ENCODE measurements around the gene FAM124A.

FAM124A gene

DNA sequence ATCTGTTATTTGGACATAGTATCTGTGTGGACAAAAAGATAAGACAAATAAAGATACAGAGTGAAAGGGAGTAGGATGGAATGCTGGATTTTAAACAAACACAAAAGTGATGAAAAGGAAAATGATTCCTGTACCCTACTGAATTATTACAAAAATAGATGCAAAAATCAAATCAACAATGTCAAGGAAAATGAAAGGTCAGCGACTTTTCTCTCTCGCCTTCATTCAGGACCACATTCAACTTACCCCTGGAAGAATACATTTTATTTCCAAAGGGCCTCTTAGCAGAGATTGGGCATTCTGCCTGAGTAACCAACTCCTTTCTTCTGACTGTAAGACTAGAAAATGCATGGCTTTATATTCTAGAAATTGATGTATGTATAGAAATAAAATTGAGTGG, 28.8 kb upstream of the FAM124A start:
- H3K27me3 ChIP-seq (ENCODE audit: control insufficient read depth, insufficient read depth, low read length), result peaks cover 8% of the 10 kb centered on the region
- no peaks in the 10 kb centered on the region for H3K4me1 ChIP-seq (ENCODE audit: control insufficient read depth, insufficient read depth, low read length)
- H3K9me3 ChIP-seq (ENCODE audit: control insufficient read depth, insufficient read depth, low read length), result no peaks in the 10 kb centered on the region
- H3K36me3 ChIP-seq (ENCODE audit: control insufficient read depth, insufficient read depth, low read length), result no peaks in the 10 kb centered on the region
- no peak overlapping the region for H3K4me3 ChIP-seq (ENCODE audit: low read depth, low read length)
- no peak overlapping the region for H3K9ac ChIP-seq (ENCODE audit: low read depth, low read length)
- no peak overlapping the region for H3K27ac ChIP-seq (ENCODE audit: low read depth, low read length)

DNA sequence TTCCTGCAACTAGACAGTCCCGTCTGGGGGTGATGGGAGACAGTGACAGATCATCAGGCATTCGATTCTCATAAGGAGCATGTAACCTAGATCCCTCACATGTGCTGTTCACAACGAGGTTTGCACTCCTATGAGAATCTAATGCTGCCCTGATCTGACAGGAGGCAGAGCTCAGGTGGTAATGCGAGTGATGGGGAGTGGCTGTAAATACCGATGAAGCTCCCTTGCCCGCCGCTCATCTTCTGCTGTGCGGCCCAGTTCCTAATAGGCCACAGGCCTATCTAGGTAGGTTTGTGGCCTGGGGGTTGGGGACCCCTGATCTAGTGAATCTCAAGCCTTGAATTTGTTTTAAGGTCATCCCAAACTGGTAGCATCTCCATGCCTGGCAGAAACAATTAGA, 27.3 kb upstream of the FAM124A start:
- Histone ChIP-seq H3K36me3 (ENCODE audit: control insufficient read depth, insufficient read depth, low read length) (no peaks in the 10 kb centered on the region), H3K4me3 (ENCODE audit: low read depth, low read length) (no peak overlapping the region), H3K9ac (ENCODE audit: low read depth, low read length) (no peak overlapping the region), H3K27me3 (ENCODE audit: control insufficient read depth, insufficient read depth, low read length) (peaks cover 8% of the 10 kb centered on the region), H3K9me3 (ENCODE audit: control insufficient read depth, insufficient read depth, low read length) (no peaks in the 10 kb centered on the region), H3K27ac (ENCODE audit: low read depth, low read length) (no peak overlapping the region), H3K4me1 (ENCODE audit: control insufficient read depth, insufficient read depth, low read length) (no peaks in the 10 kb centered on the region)

DNA sequence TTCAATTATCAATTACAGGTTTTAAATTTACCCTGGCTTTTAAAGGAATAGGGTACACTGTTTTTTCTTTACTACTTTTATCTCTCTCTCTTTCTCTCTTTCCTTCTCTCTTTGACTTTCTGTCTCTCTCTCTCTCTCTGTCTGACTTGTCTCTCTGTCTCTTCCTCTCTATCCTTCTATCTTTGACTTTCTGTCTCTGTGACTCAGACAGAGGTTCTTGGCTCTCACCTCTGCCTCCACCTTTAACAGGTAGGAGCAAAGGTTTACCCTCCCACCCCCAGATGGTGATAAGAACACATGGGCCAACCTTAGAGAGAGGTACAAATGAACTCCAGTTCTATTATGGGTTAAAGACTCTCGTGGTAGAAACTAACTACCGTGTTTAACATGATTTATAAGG, 20.3 kb upstream of the FAM124A start:
- peaks cover 8% of the 10 kb centered on the region; the same call in 1 of the 2 replicates for H3K27me3 ChIP-seq (ENCODE audit: control insufficient read depth, insufficient read depth, low read length)
- H3K9me3 ChIP-seq (ENCODE audit: control insufficient read depth, insufficient read depth, low read length), result no peaks in the 10 kb centered on the region
- no peaks in the 10 kb centered on the region for H3K36me3 ChIP-seq (ENCODE audit: control insufficient read depth, insufficient read depth, low read length)
- no peak overlapping the region for H3K9ac ChIP-seq (ENCODE audit: low read depth, low read length)
- H3K27ac ChIP-seq (ENCODE audit: low read depth, low read length), result no peak overlapping the region
- no peak overlapping the region for H3K4me3 ChIP-seq (ENCODE audit: low read depth, low read length)
- no peaks in the 10 kb centered on the region for H3K4me1 ChIP-seq (ENCODE audit: control insufficient read depth, insufficient read depth, low read length)

DNA sequence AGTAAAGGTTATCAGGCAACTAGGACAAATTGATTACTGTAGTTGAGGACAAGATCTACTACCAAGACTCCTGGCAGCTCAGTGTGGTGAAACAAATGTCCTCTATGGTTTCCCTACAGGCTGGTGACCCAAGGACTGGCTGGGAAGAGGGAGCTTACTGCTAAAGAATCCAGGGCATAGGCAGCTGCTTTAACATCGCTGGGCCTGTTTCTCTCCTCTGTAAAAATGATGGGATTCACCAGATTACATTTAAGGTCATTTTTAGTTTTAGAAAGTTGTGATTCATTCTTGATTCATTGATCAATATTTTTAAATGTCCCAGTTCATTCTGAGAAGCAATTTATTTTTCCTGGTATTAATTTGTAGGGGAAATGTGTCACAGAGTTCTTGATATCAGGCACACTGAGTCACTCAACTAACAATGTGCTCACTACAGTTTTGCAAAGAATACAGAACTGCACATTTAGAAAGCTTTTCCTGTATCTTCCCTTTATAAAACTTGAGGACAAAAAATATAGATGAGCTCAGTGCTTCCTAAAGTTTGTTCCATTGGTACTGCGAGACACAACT, 19.6 kb upstream of the FAM124A start:
- no peaks in the 10 kb centered on the region for H3K4me1 ChIP-seq (ENCODE audit: control insufficient read depth, insufficient read depth, low read length)
- H3K9ac ChIP-seq (ENCODE audit: low read depth, low read length), result no peak overlapping the region
- H3K27me3 ChIP-seq (ENCODE audit: control insufficient read depth, insufficient read depth, low read length), result peaks cover 8% of the 10 kb centered on the region; the same call in 1 of the 2 replicates
- H3K27ac ChIP-seq (ENCODE audit: low read depth, low read length), result no peak overlapping the region
- H3K4me3 ChIP-seq (ENCODE audit: low read depth, low read length), result no peak overlapping the region
- no peaks in the 10 kb centered on the region for H3K9me3 ChIP-seq (ENCODE audit: control insufficient read depth, insufficient read depth, low read length)
- H3K36me3 ChIP-seq (ENCODE audit: control insufficient read depth, insufficient read depth, low read length), result no peaks in the 10 kb centered on the region

DNA sequence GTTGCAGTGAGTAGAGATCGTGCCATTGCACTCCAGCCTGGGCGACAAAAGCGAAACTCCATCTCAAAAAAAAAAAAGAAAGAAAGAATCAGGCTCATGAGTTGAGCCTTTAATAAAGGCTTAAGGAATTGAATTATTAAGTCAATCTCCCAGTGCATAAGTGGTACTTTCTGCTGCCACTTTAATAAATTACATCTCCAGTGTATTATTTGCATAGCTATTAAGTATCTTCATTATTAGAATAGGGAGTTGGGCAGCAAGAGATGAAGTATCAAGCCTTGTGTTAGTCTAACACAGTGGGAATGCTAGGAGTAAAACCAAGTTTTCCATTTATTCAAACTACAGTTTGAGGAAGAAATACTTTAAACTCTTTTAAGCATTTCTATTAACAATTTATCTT, 15.6 kb upstream of the FAM124A start:
- H3K9ac ChIP-seq (ENCODE audit: low read depth, low read length), result no peak overlapping the region
- no peaks in the 10 kb centered on the region for H3K9me3 ChIP-seq (ENCODE audit: control insufficient read depth, insufficient read depth, low read length)
- peaks cover 8% of the 10 kb centered on the region; the same call in 1 of the 2 replicates for H3K27me3 ChIP-seq (ENCODE audit: control insufficient read depth, insufficient read depth, low read length)
- H3K27ac ChIP-seq (ENCODE audit: low read depth, low read length), result no peak overlapping the region
- H3K4me3 ChIP-seq (ENCODE audit: low read depth, low read length), result no peak overlapping the region
- H3K4me1 ChIP-seq (ENCODE audit: control insufficient read depth, insufficient read depth, low read length), result peaks cover 11% of the 10 kb centered on the region
- H3K36me3 ChIP-seq (ENCODE audit: control insufficient read depth, insufficient read depth, low read length), result no peaks in the 10 kb centered on the region

DNA sequence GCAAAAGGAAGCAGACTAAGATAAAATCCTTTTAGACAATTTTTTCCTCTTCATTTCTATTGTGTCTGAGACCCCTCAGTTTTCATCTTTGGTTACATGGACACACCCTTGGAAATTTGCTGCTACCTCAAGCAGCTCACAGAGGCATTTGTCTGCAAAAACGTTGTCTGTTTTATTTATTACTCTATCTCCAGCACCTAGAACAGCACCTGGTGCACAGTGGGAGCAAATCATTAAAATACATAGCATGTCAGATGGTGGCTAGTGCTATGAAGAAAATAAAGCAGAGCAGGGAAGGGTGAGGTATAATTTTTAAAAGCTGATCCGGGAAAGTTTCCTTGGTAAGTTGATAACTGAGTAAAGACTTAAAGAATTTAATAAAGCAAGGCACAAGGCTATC, 14.3 kb upstream of the FAM124A start:
- H3K4me3 ChIP-seq (ENCODE audit: low read depth, low read length), result no peak overlapping the region
- no peak overlapping the region for H3K27ac ChIP-seq (ENCODE audit: low read depth, low read length)
- no peak overlapping the region for H3K9ac ChIP-seq (ENCODE audit: low read depth, low read length)
- H3K27me3 ChIP-seq (ENCODE audit: control insufficient read depth, insufficient read depth, low read length), result peaks cover 8% of the 10 kb centered on the region; the same call in 1 of the 2 replicates
- H3K9me3 ChIP-seq (ENCODE audit: control insufficient read depth, insufficient read depth, low read length), result no peaks in the 10 kb centered on the region
- peaks cover 21% of the 10 kb centered on the region for H3K4me1 ChIP-seq (ENCODE audit: control insufficient read depth, insufficient read depth, low read length)
- H3K36me3 ChIP-seq (ENCODE audit: control insufficient read depth, insufficient read depth, low read length), result no peaks in the 10 kb centered on the region

DNA sequence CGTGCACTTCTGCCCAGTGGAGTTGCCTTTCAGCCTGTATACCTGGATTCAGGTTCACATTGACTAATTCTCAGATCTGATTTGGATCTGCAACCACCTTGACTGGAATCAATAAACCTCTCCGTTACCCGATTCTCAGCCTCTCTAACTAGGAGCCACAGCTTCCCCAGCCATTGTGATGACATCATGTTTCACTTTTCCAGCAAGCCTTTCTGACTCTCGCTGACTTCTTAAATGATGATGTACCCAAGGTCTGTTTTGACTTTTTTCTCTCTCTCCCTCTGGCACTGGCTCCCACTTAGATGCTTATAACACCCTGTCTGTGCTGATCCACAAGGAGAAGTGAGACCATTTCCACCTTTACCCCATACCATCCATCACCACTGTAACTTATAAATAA, 13.5 kb upstream of the FAM124A start:
- no peak overlapping the region for H3K9ac ChIP-seq (ENCODE audit: low read depth, low read length)
- H3K27ac ChIP-seq (ENCODE audit: low read depth, low read length), result no peak overlapping the region
- no peaks in the 10 kb centered on the region for H3K9me3 ChIP-seq (ENCODE audit: control insufficient read depth, insufficient read depth, low read length)
- H3K4me3 ChIP-seq (ENCODE audit: low read depth, low read length), result no peak overlapping the region
- H3K36me3 ChIP-seq (ENCODE audit: control insufficient read depth, insufficient read depth, low read length), result no peaks in the 10 kb centered on the region
- peaks cover 5% of the 10 kb centered on the region; the same call in 1 of the 2 replicates for H3K27me3 ChIP-seq (ENCODE audit: control insufficient read depth, insufficient read depth, low read length)
- H3K4me1 ChIP-seq (ENCODE audit: control insufficient read depth, insufficient read depth, low read length), result peaks cover 21% of the 10 kb centered on the region

DNA sequence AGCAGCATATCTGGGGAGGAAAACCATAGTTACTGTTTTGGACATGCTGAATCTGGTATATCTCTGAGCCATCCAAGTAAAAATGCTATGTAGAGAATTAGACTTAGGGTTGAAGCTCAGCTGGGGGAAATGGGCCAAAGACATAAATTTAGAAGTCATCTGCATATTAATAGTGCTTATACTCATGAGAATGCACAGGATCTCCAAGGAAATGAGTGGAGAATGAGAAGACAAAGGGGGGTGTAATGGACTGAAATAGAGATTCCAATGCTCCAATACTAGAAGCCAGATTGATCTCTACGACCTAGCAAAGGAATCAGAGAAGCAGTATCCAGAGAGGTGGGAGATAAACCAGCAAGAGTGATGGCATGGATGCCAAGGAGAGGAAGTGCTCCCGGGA, 10.3 kb upstream of the FAM124A start:
- no peaks in the 10 kb centered on the region for H3K36me3 ChIP-seq (ENCODE audit: control insufficient read depth, insufficient read depth, low read length)
- H3K27ac ChIP-seq (ENCODE audit: low read depth, low read length), result no peak overlapping the region
- H3K9ac ChIP-seq (ENCODE audit: low read depth, low read length), result no peak overlapping the region
- H3K4me1 ChIP-seq (ENCODE audit: control insufficient read depth, insufficient read depth, low read length), result peaks cover 21% of the 10 kb centered on the region
- no peaks in the 10 kb centered on the region for H3K9me3 ChIP-seq (ENCODE audit: control insufficient read depth, insufficient read depth, low read length)
- no peaks in the 10 kb centered on the region for H3K27me3 ChIP-seq (ENCODE audit: control insufficient read depth, insufficient read depth, low read length)
- no peak overlapping the region for H3K4me3 ChIP-seq (ENCODE audit: low read depth, low read length)

DNA sequence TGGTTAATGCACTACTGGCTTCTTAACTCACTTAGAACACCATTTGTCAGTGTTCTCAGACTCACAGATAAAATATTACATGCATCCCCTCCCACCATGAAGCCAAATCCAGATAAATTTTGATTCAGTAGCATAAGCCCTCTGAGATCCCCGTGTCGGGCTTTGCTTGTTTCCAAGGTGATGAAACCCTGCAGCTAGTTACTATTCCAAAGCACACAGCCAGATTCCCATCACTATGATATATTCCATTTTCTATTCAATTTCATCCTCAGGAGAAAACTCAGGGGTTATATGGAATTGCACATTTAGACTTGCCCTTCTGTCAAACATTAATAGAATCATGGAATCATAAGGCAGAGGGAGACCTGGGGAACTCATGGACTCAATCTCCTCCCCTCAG, 9.4 kb upstream of the FAM124A start:
- Histone ChIP-seq H3K9me3 (ENCODE audit: control insufficient read depth, insufficient read depth, low read length) (no peaks in the 10 kb centered on the region), H3K27me3 (ENCODE audit: control insufficient read depth, insufficient read depth, low read length) (no peaks in the 10 kb centered on the region), H3K36me3 (ENCODE audit: control insufficient read depth, insufficient read depth, low read length) (no peaks in the 10 kb centered on the region), H3K4me1 (ENCODE audit: control insufficient read depth, insufficient read depth, low read length) (peaks cover 21% of the 10 kb centered on the region), H3K9ac (ENCODE audit: low read depth, low read length) (no peak overlapping the region), H3K4me3 (ENCODE audit: low read depth, low read length) (no peak overlapping the region), H3K27ac (ENCODE audit: low read depth, low read length) (no peak overlapping the region)

DNA sequence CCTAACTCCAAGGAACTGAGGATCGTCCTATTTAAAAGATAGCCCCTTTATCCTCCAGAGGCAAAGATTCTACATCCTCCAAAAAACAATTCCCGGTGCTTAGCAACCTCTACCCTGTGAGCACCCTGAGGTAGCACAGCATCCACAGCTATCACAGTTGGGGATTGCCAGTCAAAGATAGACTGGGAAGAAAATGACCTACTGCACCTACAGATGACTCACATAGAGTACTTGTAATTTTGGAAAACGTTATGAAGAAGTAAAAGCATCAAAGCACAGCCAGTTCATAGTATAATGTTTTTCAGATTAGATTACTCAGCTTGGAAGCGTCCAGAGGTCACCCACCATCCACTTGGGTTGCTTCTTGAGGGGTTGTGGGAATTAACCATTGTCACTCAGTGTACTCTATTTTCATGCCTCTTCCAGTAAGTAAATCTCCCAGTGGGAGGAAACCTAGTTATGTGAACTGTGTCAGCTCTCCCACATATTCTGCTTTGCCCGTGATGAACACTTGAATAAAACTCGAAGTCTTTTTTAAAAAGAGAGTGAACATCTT, 8.9 kb upstream of the FAM124A start:
- Histone ChIP-seq H3K36me3 (ENCODE audit: control insufficient read depth, insufficient read depth, low read length) (no peaks in the 10 kb centered on the region), H3K9ac (ENCODE audit: low read depth, low read length) (no peak overlapping the region), H3K4me1 (ENCODE audit: control insufficient read depth, insufficient read depth, low read length) (peaks cover 21% of the 10 kb centered on the region), H3K9me3 (ENCODE audit: control insufficient read depth, insufficient read depth, low read length) (no peaks in the 10 kb centered on the region), H3K4me3 (ENCODE audit: low read depth, low read length) (no peak overlapping the region), H3K27me3 (ENCODE audit: control insufficient read depth, insufficient read depth, low read length) (no peaks in the 10 kb centered on the region), H3K27ac (ENCODE audit: low read depth, low read length) (no peak overlapping the region)

DNA sequence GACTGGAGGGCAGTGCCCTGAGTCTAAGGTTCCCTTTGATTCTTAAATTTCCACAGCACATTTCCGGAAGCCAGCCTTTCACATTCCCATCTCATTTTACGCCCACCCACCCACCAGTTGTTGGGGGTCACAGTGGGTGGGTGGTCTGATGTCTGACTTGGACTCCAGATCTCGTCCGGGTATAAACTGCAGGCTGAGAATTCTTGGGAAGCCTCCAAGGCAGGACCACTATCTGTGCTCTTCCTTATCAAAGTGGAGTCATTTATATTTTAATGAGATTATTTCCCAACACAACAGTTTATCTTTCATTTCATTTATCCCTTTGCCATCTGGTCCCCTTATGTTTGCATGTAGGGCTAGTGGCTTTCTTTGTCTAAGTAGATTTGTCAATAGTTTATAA, 3.6 kb upstream of the FAM124A start:
- peaks cover 7% of the 10 kb centered on the region; the same call in 1 of the 2 replicates for H3K27me3 ChIP-seq (ENCODE audit: control insufficient read depth, insufficient read depth, low read length)
- H3K9me3 ChIP-seq (ENCODE audit: control insufficient read depth, insufficient read depth, low read length), result no peaks in the 10 kb centered on the region
- no peak overlapping the region for H3K9ac ChIP-seq (ENCODE audit: low read depth, low read length)
- H3K4me1 ChIP-seq (ENCODE audit: control insufficient read depth, insufficient read depth, low read length), result peaks cover 23% of the 10 kb centered on the region
- H3K27ac ChIP-seq (ENCODE audit: low read depth, low read length), result no peak overlapping the region
- no peak overlapping the region for H3K4me3 ChIP-seq (ENCODE audit: low read depth, low read length)
- no peaks in the 10 kb centered on the region for H3K36me3 ChIP-seq (ENCODE audit: control insufficient read depth, insufficient read depth, low read length)

Data from HUES48 (cell line).